Astrocyte (in vitro differentiated cells and primary cell): Measurements from ENCODE around the gene AHNAK2. TPM values are rescaled to one million over a fixed set of nuclear protein-coding genes. Genes with fewer than 3 reads are reported as not detected.

Experiments used
- DNase-seq: peaks from one replicate; pipeline ENCODE4 v3.0.0-alpha.2; 2010; ENCODE audit warnings: low read depth
- FAIRE-seq: peaks from 2 replicates; lab custom pipeline; 2011; peaks lifted over from hg19 to GRCh38; lab: Jason Lieb, UNC
- H2AFZ ChIP-seq: 2 replicates; pipeline ENCODE4 v1.6.0; 2012; ENCODE audit warnings: low read depth, low read length, inconsistent platforms
- H3K27ac ChIP-seq: 2 replicates; pipeline ENCODE4 v1.5.1; 2011; ENCODE audit warnings: low read depth, low read length, inconsistent platforms
- H3K27me3 ChIP-seq: 2 replicates; pipeline ENCODE4 v1.6.0; 2011; ENCODE audit warnings: low read length, inconsistent platforms; ENCODE audit not compliant: insufficient read depth
- H3K36me3 ChIP-seq: 2 replicates; pipeline ENCODE4 v1.5.1; 2011; ENCODE audit warnings: low read length, inconsistent platforms; ENCODE audit not compliant: insufficient read depth
- H3K4me1 ChIP-seq: 2 replicates; pipeline ENCODE4 v1.5.1; 2011; ENCODE audit warnings: low read length, inconsistent platforms; ENCODE audit not compliant: insufficient read depth
- H3K4me2 ChIP-seq: 2 replicates; pipeline ENCODE4 v1.6.0; 2012; ENCODE audit warnings: low read length, inconsistent platforms
- H3K4me3 ChIP-seq: 2 replicates; pipeline ENCODE4 v1.5.1; 2011; ENCODE audit warnings: low read depth, mild to moderate bottlenecking, low read length, inconsistent platforms; ENCODE audit not compliant: insufficient read depth
- H3K79me2 ChIP-seq: 2 replicates; pipeline ENCODE4 v1.6.0; 2012; ENCODE audit warnings: mild to moderate bottlenecking, low read length, inconsistent platforms; ENCODE audit not compliant: insufficient read depth
- H3K9ac ChIP-seq: 2 replicates; pipeline ENCODE4 v1.6.0; 2012; ENCODE audit warnings: mild to moderate bottlenecking, low read length, inconsistent platforms
- H3K9me3 ChIP-seq: 2 replicates; pipeline ENCODE4 v1.5.1; 2012; ENCODE audit warnings: low read depth, mild to moderate bottlenecking, low read length, inconsistent platforms; ENCODE audit not compliant: insufficient read depth
- H4K20me1 ChIP-seq: 2 replicates; pipeline ENCODE4 v1.6.0; 2012; ENCODE audit warnings: low read length, inconsistent platforms; ENCODE audit not compliant: insufficient read depth
- H3K27ac Mint-ChIP-seq: one replicate; pipeline ENCODE4 v1.8.0; 2021; ENCODE audit warnings: mild to moderate bottlenecking, mixed read lengths; ENCODE audit not compliant: unreplicated experiment
- H3K27me3 Mint-ChIP-seq: one replicate; pipeline ENCODE4 v1.8.0; 2021; ENCODE audit warnings: low read depth, mixed read lengths; ENCODE audit not compliant: unreplicated experiment
- H3K36me3 Mint-ChIP-seq: one replicate; pipeline ENCODE4 v1.8.0; 2021; ENCODE audit warnings: low read depth, mixed read lengths; ENCODE audit not compliant: unreplicated experiment
- H3K4me1 Mint-ChIP-seq: one replicate; pipeline ENCODE4 v1.8.0; 2021; ENCODE audit warnings: low read depth, mixed read lengths; ENCODE audit not compliant: unreplicated experiment
- H3K4me3 Mint-ChIP-seq: one replicate; pipeline ENCODE4 v1.8.0; 2021; ENCODE audit warnings: mild to moderate bottlenecking, moderate library complexity, mixed read lengths; ENCODE audit not compliant: unreplicated experiment
- H3K9me3 Mint-ChIP-seq: one replicate; pipeline ENCODE4 v1.8.0; 2021; ENCODE audit warnings: mild to moderate bottlenecking, mixed read lengths; ENCODE audit not compliant: unreplicated experiment
- EZH2 ChIP-seq: IDR thresholded peaks from 2 replicates; pipeline ENCODE4 v1.6.1; 2012; ENCODE audit warnings: mild to moderate bottlenecking, low read length, inconsistent platforms; ENCODE audit not compliant: insufficient read depth
- total RNA-seq: library from RNA; stranded (reverse); gene quantifications from 2 replicates; pipeline ENCODE4 v1.2.1, GENCODE V29; 2021
- TF ChIP-seq, protein P1 (sequence below): IDR thresholded peaks from 2 replicates; pipeline ENCODE4 v1.5.1; 2011; ENCODE audit warnings: low read depth, mild to moderate bottlenecking, inconsistent platforms, low read length, moderate library complexity; ENCODE audit not compliant: insufficient read depth

AHNAK2 gene
- total RNA-seq, 1 donor from 2014 or later = 44.7 TPM

DNA sequence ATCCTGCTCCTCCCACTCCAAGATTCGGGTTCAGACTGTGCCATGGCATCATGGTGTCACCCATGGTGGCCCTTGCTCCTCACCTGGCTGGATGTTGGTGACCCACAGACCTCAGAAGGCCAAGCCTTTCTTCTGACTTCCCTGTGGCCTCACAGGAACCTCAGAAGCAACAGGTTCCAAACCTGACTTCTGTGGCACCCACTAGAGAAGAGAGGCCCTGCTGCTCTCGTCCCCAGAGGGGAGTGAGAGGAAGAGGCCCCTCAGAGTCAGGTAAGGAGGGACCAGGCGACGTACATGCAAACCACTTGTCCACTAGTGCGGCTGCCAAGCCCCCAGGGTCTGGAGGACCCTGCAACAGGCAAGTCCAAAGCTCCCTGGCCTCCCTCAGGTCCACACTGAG is 17.9 kb upstream of the AHNAK2 start:
- FAIRE-seq (no peak), DNase-seq (no peak)
- no peaks in the 10 kb centered on the region for H3K9me3 ChIP-seq
- no peaks in the 10 kb centered on the region for H3K27me3 ChIP-seq
- peaks cover 3% of the 10 kb centered on the region for H3K36me3 ChIP-seq
- no peak overlapping the region for H3K4me3 Mint-ChIP-seq
- peaks cover 30% of the 10 kb centered on the region for H3K36me3 Mint-ChIP-seq
- no peak overlapping the region for H3K4me2 ChIP-seq
- H3K79me2 ChIP-seq = no peaks in the 10 kb centered on the region
- H4K20me1 ChIP-seq = no peaks in the 10 kb centered on the region
- peaks cover 5% of the 10 kb centered on the region for H3K27me3 Mint-ChIP-seq
- no peak overlapping the region for H3K4me3 ChIP-seq
- no peaks in the 10 kb centered on the region for H3K9me3 Mint-ChIP-seq
- H3K4me1 Mint-ChIP-seq = no peaks in the 10 kb centered on the region
- no peaks in the 10 kb centered on the region for H3K4me1 ChIP-seq
- no peak overlapping the region for H3K27ac Mint-ChIP-seq
- H3K9ac ChIP-seq = no peak overlapping the region
- no peak overlapping the region for H3K27ac ChIP-seq
- H2AFZ ChIP-seq = no peak overlapping the region
- TF ChIP-seq, protein P1, sequence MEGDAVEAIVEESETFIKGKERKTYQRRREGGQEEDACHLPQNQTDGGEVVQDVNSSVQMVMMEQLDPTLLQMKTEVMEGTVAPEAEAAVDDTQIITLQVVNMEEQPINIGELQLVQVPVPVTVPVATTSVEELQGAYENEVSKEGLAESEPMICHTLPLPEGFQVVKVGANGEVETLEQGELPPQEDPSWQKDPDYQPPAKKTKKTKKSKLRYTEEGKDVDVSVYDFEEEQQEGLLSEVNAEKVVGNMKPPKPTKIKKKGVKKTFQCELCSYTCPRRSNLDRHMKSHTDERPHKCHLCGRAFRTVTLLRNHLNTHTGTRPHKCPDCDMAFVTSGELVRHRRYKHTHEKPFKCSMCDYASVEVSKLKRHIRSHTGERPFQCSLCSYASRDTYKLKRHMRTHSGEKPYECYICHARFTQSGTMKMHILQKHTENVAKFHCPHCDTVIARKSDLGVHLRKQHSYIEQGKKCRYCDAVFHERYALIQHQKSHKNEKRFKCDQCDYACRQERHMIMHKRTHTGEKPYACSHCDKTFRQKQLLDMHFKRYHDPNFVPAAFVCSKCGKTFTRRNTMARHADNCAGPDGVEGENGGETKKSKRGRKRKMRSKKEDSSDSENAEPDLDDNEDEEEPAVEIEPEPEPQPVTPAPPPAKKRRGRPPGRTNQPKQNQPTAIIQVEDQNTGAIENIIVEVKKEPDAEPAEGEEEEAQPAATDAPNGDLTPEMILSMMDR = no peak
- no peak for TF ChIP-seq EZH2

DNA sequence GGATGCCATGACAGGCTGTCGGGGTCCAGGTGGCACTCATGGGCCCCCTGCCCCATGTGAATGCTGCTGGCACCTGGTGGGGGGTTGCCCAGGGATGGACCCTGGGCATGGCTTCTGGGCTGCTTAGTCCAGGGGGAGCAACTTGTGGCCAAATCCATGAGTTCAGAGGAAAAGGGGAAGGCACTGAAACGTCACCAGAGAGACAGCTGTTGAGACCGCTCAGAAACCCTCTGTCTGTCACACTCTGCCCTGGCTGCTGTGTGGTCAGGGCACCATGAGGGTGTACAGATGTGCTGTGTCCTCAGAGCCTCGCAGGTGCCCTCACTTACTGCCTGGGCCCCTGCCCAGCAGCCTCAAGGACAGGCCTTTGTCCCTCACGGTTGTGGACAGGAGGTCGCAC is 16.8 kb upstream of the AHNAK2 start:
- Histone ChIP-seq H3K4me2 (no peak overlapping the region), H3K79me2 (no peaks in the 10 kb centered on the region), H3K9me3 (no peaks in the 10 kb centered on the region), H4K20me1 (no peaks in the 10 kb centered on the region), H3K27me3 (no peaks in the 10 kb centered on the region), H3K4me1 (no peaks in the 10 kb centered on the region), H2AFZ (no peak overlapping the region), H3K9ac (no peak overlapping the region), H3K27ac (no peak overlapping the region), H3K36me3 (peaks cover 3% of the 10 kb centered on the region), H3K4me3 (no peak overlapping the region)
- H3K9me3 Mint-ChIP-seq = no peaks in the 10 kb centered on the region
- FAIRE-seq (no peak), DNase-seq (no peak)
- H3K4me3 Mint-ChIP-seq = no peak overlapping the region
- H3K4me1 Mint-ChIP-seq = no peaks in the 10 kb centered on the region
- TF ChIP-seq, protein P1 = no peak
- no peak for TF ChIP-seq EZH2
- peaks cover 34% of the 10 kb centered on the region for H3K36me3 Mint-ChIP-seq
- peaks cover 5% of the 10 kb centered on the region for H3K27me3 Mint-ChIP-seq
- H3K27ac Mint-ChIP-seq = no peak overlapping the region

DNA sequence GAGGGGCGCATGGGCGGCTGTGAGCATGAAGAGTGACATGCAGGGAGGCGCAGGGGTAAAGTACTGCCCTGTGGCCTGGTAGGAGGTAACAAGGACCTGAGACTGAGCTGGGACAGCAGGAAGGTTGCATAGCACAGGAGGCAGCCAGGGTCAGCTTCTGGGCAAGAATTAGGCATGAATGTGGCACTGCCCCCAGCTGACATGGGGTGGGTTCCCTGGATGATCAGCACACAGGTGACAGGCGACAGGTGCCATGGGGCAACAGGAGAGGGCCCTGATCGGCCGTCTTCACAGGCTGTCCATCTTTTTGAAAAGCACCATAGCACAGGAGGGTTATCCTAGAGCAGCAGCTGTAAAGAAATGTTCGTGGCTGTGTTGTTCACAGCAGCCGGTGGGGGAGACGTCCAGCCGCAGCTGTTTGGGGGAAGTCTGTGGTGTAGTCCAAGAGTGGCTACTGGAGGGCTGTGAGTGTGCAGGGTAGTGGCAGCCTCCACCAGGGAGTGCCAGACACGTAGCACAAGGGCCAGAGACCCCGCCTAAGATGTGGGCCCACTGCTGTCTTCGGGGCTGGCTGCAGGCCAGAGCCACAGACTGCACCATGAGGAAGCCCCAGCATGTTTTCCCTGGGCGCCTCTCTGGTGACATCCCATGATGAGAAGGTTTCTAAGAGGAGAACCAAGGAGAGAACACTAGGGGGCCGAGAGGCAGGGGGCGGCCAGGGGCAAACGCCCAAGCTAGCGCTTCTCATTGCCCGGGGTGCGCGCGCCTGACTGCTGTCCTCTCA is 15.8 kb upstream of the AHNAK2 start:
- Histone ChIP-seq H3K4me3 (no peak overlapping the region), H3K9ac (no peak overlapping the region), H3K27ac (no peak overlapping the region), H3K4me1 (no peaks in the 10 kb centered on the region), H3K9me3 (no peaks in the 10 kb centered on the region), H3K36me3 (peaks cover 3% of the 10 kb centered on the region), H3K4me2 (no peak overlapping the region), H3K27me3 (no peaks in the 10 kb centered on the region), H4K20me1 (no peaks in the 10 kb centered on the region), H2AFZ (no peak overlapping the region), H3K79me2 (no peaks in the 10 kb centered on the region)
- TF ChIP-seq, protein P1 = no peak
- no peak for TF ChIP-seq EZH2
- no peaks in the 10 kb centered on the region for H3K9me3 Mint-ChIP-seq
- no peak overlapping the region for H3K27ac Mint-ChIP-seq
- DNase-seq = no peak
- H3K36me3 Mint-ChIP-seq = peaks cover 32% of the 10 kb centered on the region
- H3K4me1 Mint-ChIP-seq = no peaks in the 10 kb centered on the region
- FAIRE-seq = no peak
- H3K27me3 Mint-ChIP-seq = peaks cover 6% of the 10 kb centered on the region
- no peak overlapping the region for H3K4me3 Mint-ChIP-seq
